Measurements from ENCODE around the gene PIK3R5. TPM values are rescaled to one million over a fixed set of nuclear protein-coding genes. Genes with fewer than 3 reads are reported as not detected.

Gene PIK3R5
- polyA plus RNA-seq, 1 donor from 2014 or later: not detected

DNA sequence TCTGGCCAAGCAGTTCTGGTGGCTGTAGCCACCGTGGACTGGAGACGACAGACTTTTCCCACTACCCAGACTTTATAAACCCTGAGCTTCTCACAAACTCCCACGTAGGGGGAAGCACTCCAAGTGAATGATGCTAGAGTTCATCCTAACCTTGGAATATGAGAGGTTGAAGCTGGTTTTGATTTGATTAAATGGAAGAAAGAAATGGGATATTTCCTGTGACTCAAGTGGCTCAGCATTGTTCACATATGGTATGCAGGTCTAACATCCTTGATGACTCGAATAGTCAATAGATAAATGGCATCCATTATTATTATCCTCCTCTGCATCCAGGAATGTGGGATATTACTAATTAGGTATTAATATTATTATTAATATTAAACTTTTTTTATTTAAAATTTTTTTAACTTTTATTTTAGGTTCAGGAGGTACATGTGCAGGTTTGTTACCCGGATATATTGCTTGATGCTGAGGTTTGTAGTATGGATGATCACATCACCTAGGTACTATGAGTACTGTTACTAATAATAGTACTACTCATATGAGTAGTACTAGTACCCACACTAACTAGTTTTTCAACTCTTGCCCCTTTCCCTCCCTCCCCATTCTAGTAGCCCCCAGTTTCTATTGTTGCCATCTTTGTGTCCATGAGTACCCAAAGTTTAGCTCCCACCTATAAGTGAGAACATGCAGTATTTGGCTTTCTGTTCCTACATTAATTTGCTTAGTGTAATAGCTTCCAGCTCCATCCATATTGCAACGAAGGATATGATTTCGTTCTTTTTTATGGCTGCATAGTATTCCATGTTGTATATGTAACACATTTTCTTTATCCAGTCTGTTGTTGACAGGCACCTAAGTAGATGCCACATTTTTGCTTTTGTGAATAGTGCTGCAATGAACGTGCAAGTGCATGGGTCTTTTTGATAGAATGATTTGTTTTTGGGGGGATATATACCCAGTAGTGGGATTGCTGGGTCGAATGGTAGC lies 121.0 kb downstream of the PIK3R5 start:
- TF ChIP-seq RAD21 (conservative IDR thresholded peaks at IDR 0.05) (no peak), MXI1 (conservative IDR thresholded peaks at IDR 0.05; ENCODE audit: poor library complexity, severe bottlenecking) (no peak), EZH2 (IDR thresholded peaks at IDR 0.05; ENCODE audit: borderline replicate concordance, insufficient read depth, low read length, poor library complexity, severe bottlenecking) (no peak), SMC3 (conservative IDR thresholded peaks at IDR 0.05; ENCODE audit: poor library complexity) (no peak), TAF1 (IDR thresholded peaks at IDR 0.05; ENCODE audit: low read depth) (no peak), POLR2AphosphoS5 (IDR thresholded peaks at IDR 0.05) (no peak), EP300 (conservative IDR thresholded peaks at IDR 0.05; ENCODE audit: poor library complexity, severe bottlenecking) (no peak)
- TF ChIP-seq, protein P1, sequence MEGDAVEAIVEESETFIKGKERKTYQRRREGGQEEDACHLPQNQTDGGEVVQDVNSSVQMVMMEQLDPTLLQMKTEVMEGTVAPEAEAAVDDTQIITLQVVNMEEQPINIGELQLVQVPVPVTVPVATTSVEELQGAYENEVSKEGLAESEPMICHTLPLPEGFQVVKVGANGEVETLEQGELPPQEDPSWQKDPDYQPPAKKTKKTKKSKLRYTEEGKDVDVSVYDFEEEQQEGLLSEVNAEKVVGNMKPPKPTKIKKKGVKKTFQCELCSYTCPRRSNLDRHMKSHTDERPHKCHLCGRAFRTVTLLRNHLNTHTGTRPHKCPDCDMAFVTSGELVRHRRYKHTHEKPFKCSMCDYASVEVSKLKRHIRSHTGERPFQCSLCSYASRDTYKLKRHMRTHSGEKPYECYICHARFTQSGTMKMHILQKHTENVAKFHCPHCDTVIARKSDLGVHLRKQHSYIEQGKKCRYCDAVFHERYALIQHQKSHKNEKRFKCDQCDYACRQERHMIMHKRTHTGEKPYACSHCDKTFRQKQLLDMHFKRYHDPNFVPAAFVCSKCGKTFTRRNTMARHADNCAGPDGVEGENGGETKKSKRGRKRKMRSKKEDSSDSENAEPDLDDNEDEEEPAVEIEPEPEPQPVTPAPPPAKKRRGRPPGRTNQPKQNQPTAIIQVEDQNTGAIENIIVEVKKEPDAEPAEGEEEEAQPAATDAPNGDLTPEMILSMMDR (IDR thresholded peaks at IDR 0.05; ENCODE audit: poor library complexity, severe bottlenecking): no peak
- TF ChIP-seq, protein P2, sequence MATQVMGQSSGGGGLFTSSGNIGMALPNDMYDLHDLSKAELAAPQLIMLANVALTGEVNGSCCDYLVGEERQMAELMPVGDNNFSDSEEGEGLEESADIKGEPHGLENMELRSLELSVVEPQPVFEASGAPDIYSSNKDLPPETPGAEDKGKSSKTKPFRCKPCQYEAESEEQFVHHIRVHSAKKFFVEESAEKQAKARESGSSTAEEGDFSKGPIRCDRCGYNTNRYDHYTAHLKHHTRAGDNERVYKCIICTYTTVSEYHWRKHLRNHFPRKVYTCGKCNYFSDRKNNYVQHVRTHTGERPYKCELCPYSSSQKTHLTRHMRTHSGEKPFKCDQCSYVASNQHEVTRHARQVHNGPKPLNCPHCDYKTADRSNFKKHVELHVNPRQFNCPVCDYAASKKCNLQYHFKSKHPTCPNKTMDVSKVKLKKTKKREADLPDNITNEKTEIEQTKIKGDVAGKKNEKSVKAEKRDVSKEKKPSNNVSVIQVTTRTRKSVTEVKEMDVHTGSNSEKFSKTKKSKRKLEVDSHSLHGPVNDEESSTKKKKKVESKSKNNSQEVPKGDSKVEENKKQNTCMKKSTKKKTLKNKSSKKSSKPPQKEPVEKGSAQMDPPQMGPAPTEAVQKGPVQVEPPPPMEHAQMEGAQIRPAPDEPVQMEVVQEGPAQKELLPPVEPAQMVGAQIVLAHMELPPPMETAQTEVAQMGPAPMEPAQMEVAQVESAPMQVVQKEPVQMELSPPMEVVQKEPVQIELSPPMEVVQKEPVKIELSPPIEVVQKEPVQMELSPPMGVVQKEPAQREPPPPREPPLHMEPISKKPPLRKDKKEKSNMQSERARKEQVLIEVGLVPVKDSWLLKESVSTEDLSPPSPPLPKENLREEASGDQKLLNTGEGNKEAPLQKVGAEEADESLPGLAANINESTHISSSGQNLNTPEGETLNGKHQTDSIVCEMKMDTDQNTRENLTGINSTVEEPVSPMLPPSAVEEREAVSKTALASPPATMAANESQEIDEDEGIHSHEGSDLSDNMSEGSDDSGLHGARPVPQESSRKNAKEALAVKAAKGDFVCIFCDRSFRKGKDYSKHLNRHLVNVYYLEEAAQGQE (IDR thresholded peaks at IDR 0.05; ENCODE audit: borderline replicate concordance): no peak
- H2AFZ ChIP-seq (ENCODE audit: low read depth, low read length): no peak overlapping the region
- no peak overlapping the region for H3K27ac ChIP-seq (ENCODE audit: low read length)
- H3F3A ChIP-seq (ENCODE audit: insufficient read depth, low read length, poor library complexity, severe bottlenecking): no peaks in the 10 kb centered on the region
- no peaks in the 10 kb centered on the region for H4K20me1 ChIP-seq (ENCODE audit: insufficient read depth)
- no peak overlapping the region for H3K4me3 ChIP-seq (ENCODE audit: low read length)
- H3K4me2 ChIP-seq (ENCODE audit: low read length): no peak overlapping the region
- no peaks in the 10 kb centered on the region for H3K79me2 ChIP-seq (replicated peaks; ENCODE audit: insufficient read depth, low read length)
- no peaks in the 10 kb centered on the region for H3K27me3 ChIP-seq (ENCODE audit: insufficient read depth, low read depth, low read length)
- H3K9ac ChIP-seq (ENCODE audit: low read length): no peak overlapping the region
- H3K9me2 ChIP-seq (ENCODE audit: insufficient read depth, low read length): no peaks in the 10 kb centered on the region
- no peaks in the 10 kb centered on the region for H3K9me3 ChIP-seq (ENCODE audit: low read length)
- H3K36me3 ChIP-seq (ENCODE audit: insufficient read depth, low read length): no peaks in the 10 kb centered on the region

DNA sequence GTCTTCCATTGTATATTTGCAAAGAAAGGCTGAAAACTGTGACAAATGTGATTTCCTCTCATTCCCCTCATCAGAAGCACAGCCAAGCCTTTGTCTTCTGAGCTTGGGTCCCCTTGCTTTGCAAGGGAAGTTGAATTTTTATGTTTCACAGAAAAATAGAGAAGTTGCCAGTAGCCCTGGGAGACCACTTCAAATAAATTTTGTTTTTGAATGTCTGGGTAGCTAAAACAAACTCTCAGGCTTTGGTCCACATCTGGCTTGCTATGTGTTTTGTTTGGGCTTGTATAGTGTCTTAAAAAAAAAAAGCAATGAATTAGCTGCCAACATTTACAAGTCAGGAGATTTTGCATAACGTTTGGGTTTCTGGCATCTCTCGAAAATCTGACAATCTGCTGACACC lies 122.2 kb downstream of the PIK3R5 start:
- H3K4me3 ChIP-seq (ENCODE audit: low read length): no peak overlapping the region
- H3F3A ChIP-seq (ENCODE audit: insufficient read depth, low read length, poor library complexity, severe bottlenecking): no peaks in the 10 kb centered on the region
- TF ChIP-seq EP300 (conservative IDR thresholded peaks at IDR 0.05; ENCODE audit: poor library complexity, severe bottlenecking) (no peak), POLR2AphosphoS5 (IDR thresholded peaks at IDR 0.05) (no peak), MXI1 (conservative IDR thresholded peaks at IDR 0.05; ENCODE audit: poor library complexity, severe bottlenecking) (no peak), RAD21 (conservative IDR thresholded peaks at IDR 0.05) (no peak), EZH2 (IDR thresholded peaks at IDR 0.05; ENCODE audit: borderline replicate concordance, insufficient read depth, low read length, poor library complexity, severe bottlenecking) (no peak), TAF1 (IDR thresholded peaks at IDR 0.05; ENCODE audit: low read depth) (no peak), SMC3 (conservative IDR thresholded peaks at IDR 0.05; ENCODE audit: poor library complexity) (no peak)
- TF ChIP-seq, protein P1 (IDR thresholded peaks at IDR 0.05; ENCODE audit: poor library complexity, severe bottlenecking): no peak
- TF ChIP-seq, protein P2 (IDR thresholded peaks at IDR 0.05; ENCODE audit: borderline replicate concordance): no peak
- no peak overlapping the region for H2AFZ ChIP-seq (ENCODE audit: low read depth, low read length)
- H3K9ac ChIP-seq (ENCODE audit: low read length): no peak overlapping the region
- no peaks in the 10 kb centered on the region for H4K20me1 ChIP-seq (ENCODE audit: insufficient read depth)
- H3K9me3 ChIP-seq (ENCODE audit: low read length): no peaks in the 10 kb centered on the region
- H3K36me3 ChIP-seq (ENCODE audit: insufficient read depth, low read length): no peaks in the 10 kb centered on the region
- no peaks in the 10 kb centered on the region for H3K9me2 ChIP-seq (ENCODE audit: insufficient read depth, low read length)
- no peaks in the 10 kb centered on the region for H3K79me2 ChIP-seq (replicated peaks; ENCODE audit: insufficient read depth, low read length)
- no peaks in the 10 kb centered on the region for H3K27me3 ChIP-seq (ENCODE audit: insufficient read depth, low read depth, low read length)
- no peak overlapping the region for H3K4me2 ChIP-seq (ENCODE audit: low read length)
- no peak overlapping the region for H3K27ac ChIP-seq (ENCODE audit: low read length)

Measured in neural cell (in vitro differentiated cells).